HepG2 (cell line): ENCODE results near the gene HS2ST1. TPM values are rescaled to one million over a fixed set of nuclear protein-coding genes. Genes with fewer than 3 reads are reported as not detected.

ENCODE experiments used
- ATAC-seq: fragments of 200-7000 bp; cut with Tn5 transposase; 3 replicates; pipeline ENCODE4 v1.9.1; 2020; ENCODE audit warnings: mild to moderate bottlenecking, moderate library complexity
- BruUV-seq: library from RNA; stranded (reverse); fragments of 400-500 nt; replicated peaks from 2 replicates; lab custom pipeline; 2021; lab: Mats Ljungman, UMichigan
- CTCF ChIA-PET: fragments of 300-600 bp; formaldehyde crosslinking; extraction: SDS; loops from one replicate; lab custom pipeline; 2021; ENCODE audit warnings: low total read pairs, inconsistent platforms, low intra/inter-chr PET ratio; lab: Yijun Ruan, JAX
- POLR2A ChIA-PET: fragments of 350-600 bp; sonication (Branson Sonifier 250); formaldehyde crosslinking; loops from one replicate; lab custom pipeline; 2020; ENCODE audit warnings: antibody characterized with exemption, inconsistent platforms; lab: Yijun Ruan, JAX
- DNase-seq: peaks from one replicate; pipeline ENCODE4 v3.0.0-alpha.2; 2015; ENCODE audit warnings: low spot score
- FAIRE-seq: peaks from 3 replicates; lab custom pipeline; 2011; peaks lifted over from hg19 to GRCh38; lab: Jason Lieb, UNC
- H2AFZ ChIP-seq: one replicate; pipeline ENCODE4 v1.6.1; 2011; ENCODE audit warnings: low read length, inconsistent platforms
- H3K27ac ChIP-seq: fragments of 300-600 bp; 3 replicates; pipeline ENCODE4 v1.8.0; 2011; ENCODE audit warnings: mixed run types, mild to moderate bottlenecking, mixed read lengths, low read length, inconsistent platforms; ENCODE audit not compliant: insufficient read depth; ENCODE audit errors: extremely low read length
- H3K27me3 ChIP-seq, 2 experiments: fragments of 200-600 bp in 1 of 2; 2 replicates in 1 of 2; 3 replicates in 1 of 2; pipeline versions ENCODE4 v1.6.0 to v1.8.0; 2011; ENCODE audit warnings: low read length in 2 of 2, mild to moderate bottlenecking in 2 of 2, moderate library complexity in 2 of 2, inconsistent platforms in 1 of 2; ENCODE audit not compliant: insufficient read depth in 2 of 2, control insufficient read depth in 1 of 2
- H3K36me3 ChIP-seq, 2 experiments: fragments of 200-600 bp in 1 of 2; replicated peaks in 1 of 2; 2 replicates in 1 of 2; 3 replicates in 1 of 2; pipeline versions ENCODE4 v1.5.1 to v1.8.0; 2011; ENCODE audit warnings: low read length in 2 of 2, inconsistent platforms in 1 of 2; ENCODE audit not compliant: insufficient read depth in 2 of 2, control insufficient read depth in 1 of 2
- H3K4me1 ChIP-seq: 2 replicates; pipeline ENCODE4 v1.5.1; 2012; ENCODE audit warnings: low read length, inconsistent platforms; ENCODE audit not compliant: insufficient read depth
- H3K4me2 ChIP-seq: 2 replicates; pipeline ENCODE4 v1.6.0; 2011; ENCODE audit warnings: low read depth, low read length, inconsistent platforms
- H3K4me3 ChIP-seq, 3 experiments: fragments of 200-600 bp in 1 of 3; sonication (generic), shearing (Covaris generic) in 1 of 3; replicated peaks in 1 of 3; 2 replicates each; pipeline ENCODE4 v1.5.1; 2011 to 2016; ENCODE audit warnings: low read length in 3 of 3, inconsistent platforms in 2 of 3, low read depth in 2 of 3, mild to moderate bottlenecking in 2 of 3, control low read depth in 1 of 3, mixed read lengths in 1 of 3; ENCODE audit not compliant: insufficient read depth in 1 of 3
- H3K79me2 ChIP-seq: one replicate; pipeline ENCODE4 v1.6.1; 2011; ENCODE audit warnings: low read length, inconsistent platforms; ENCODE audit not compliant: insufficient read depth
- H3K9ac ChIP-seq: 2 replicates; pipeline ENCODE4 v1.6.0; 2011; ENCODE audit warnings: mild to moderate bottlenecking, low read depth, low read length, inconsistent platforms; ENCODE audit not compliant: insufficient read depth
- H3K9me3 ChIP-seq: 2 replicates; pipeline ENCODE4 v1.5.1; 2012; ENCODE audit warnings: mild to moderate bottlenecking, low read length
- H4K20me1 ChIP-seq: 2 replicates; pipeline ENCODE4 v1.6.0; 2011; ENCODE audit warnings: inconsistent platforms, mild to moderate bottlenecking, low read length, moderate library complexity; ENCODE audit not compliant: insufficient read depth
- ATF1 ChIP-seq: IDR thresholded peaks from 2 replicates; pipeline ENCODE4 v1.6.1; 2016; ENCODE audit warnings: mild to moderate bottlenecking, control low read depth
- BORCS8-MEF2B ChIP-seq: sonication (generic); formaldehyde crosslinking; IDR thresholded peaks from 2 replicates; pipeline ENCODE4 v1.8.0; 2022; ENCODE audit warnings: mild to moderate bottlenecking, missing genetic modification reagents
- FLYWCH1 ChIP-seq: sonication (generic); formaldehyde crosslinking; IDR thresholded peaks from 2 replicates; pipeline ENCODE4 v1.8.1; 2023; ENCODE audit warnings: mild to moderate bottlenecking, missing genetic modification reagents
- KDM2A ChIP-seq: sonication (generic); formaldehyde crosslinking; IDR thresholded peaks from 2 replicates; pipeline ENCODE4 v1.4.0; 2020; ENCODE audit warnings: low read depth, missing genetic modification reagents, borderline replicate concordance
- KDM6A ChIP-seq: IDR thresholded peaks from 2 replicates; pipeline ENCODE4 v1.6.1; 2016; ENCODE audit warnings: low read depth
- KMT2B ChIP-seq: IDR thresholded peaks from 2 replicates; pipeline ENCODE4 v1.6.1; 2016; ENCODE audit warnings: missing genetic modification reagents, missing compliant biosample characterization
- MAFF ChIP-seq: IDR thresholded peaks from 2 replicates; pipeline ENCODE4 v1.6.1; 2011; ENCODE audit warnings: low read depth, low read length, improper control_type of control experiment
- MAFK ChIP-seq, 2 experiments: IDR thresholded peaks in 1 of 2; conservative IDR thresholded peaks in 1 of 2; 2 replicates each; pipeline ENCODE4 v1.6.1; 2011; ENCODE audit warnings: improper control_type of control experiment in 2 of 2, low read length in 2 of 2
- ZNF350 ChIP-seq: sonication (generic); formaldehyde crosslinking; IDR thresholded peaks from 2 replicates; pipeline ENCODE4 v1.4.0; 2020; ENCODE audit warnings: mild to moderate bottlenecking, low read depth, missing genetic modification reagents, borderline replicate concordance
- ZNF496 ChIP-seq: sonication (generic); formaldehyde crosslinking; IDR thresholded peaks from 2 replicates; pipeline ENCODE4 v1.8.1; 2023; ENCODE audit warnings: mild to moderate bottlenecking, moderate library complexity, missing genetic modification reagents; ENCODE audit not compliant: insufficient replicate concordance
- WGBS: methylation state at CpG from one replicate; pipeline ENCODE4 v1.1.6; 2017; ENCODE audit warnings: low lambda C conversion rate; 5-methylcytosine and 5-hydroxymethylcytosine counted together
- in situ Hi-C: cut with HindIII; loops from 2 replicates; pipeline ENCODE4 v1.10.0; 2017; ENCODE audit warnings: low pct_unique_long_range_greater_than_20kb; ENCODE audit not compliant: extremely low pct_ligation_motif_present
- intact Hi-C: fragments of 100-400 bp; cut with micrococcal nuclease; formaldehyde crosslinking; loops from one replicate; pipeline ENCODE4 v1.10.0; 2022; ENCODE audit not compliant: unreplicated experiment
- polyA plus RNA-seq, 8 experiments: library from polyadenylated mRNA; depleted of rRNA in 3 of 8; stranded (reverse) in 7 of 8; unstranded in 1 of 8; fragments of >200 nt; fragmentation: Illumina TruSeq in 4 of 8; extraction: Trizol in 4 of 8; gene quantifications; 2 replicates each; pipeline versions ENCODE4 v1.2.1 to v1.2.3, GENCODE V29; 2011 to 2016; ENCODE audit warnings: low read depth in 4 of 8, missing spikeins in 1 of 8, mixed read lengths in 1 of 8; ENCODE audit not compliant: insufficient read depth in 1 of 8
- total RNA-seq, 5 experiments: library from RNA; depleted of rRNA; stranded (reverse); fragments of >200 nt; fragmentation: Illumina TruSeq; extraction: Trizol; gene quantifications; 2 replicates each; pipeline ENCODE4 v1.2.3, GENCODE V29; 2016; ENCODE audit warnings: low read depth in 1 of 5
- TF ChIP-seq, protein P1 (sequence below): sonication (generic); formaldehyde crosslinking; IDR thresholded peaks from 2 replicates; pipeline ENCODE4 v1.8.0; 2022; ENCODE audit warnings: missing genetic modification reagents, mild to moderate bottlenecking, inconsistent platforms, borderline replicate concordance

Gene HS2ST1
- total and polyA plus RNA-seq, 2 of the 13 experiments (the other 11 are each of a cell fraction or from before 2014, with no cell fraction given) = 22.1 to 58.7 TPM

DNA sequence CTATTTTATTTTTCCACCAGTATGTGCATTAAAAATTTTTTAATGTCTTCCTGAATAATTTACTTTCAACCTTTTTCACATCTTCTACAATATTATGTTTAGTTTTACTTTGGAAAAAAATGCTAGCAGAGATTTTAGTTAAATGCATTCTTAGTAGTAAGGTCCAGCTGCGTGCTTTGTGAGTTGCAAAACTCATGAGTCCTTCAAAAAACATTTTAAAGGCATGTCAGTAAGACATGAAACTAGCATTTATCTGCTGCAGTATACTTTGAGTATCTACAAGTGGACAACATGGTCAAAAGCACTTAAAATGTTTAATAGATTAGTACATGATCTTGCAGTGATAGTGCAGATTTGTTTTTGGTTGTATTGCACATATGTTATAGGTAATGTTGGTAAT lies 139.0 kb downstream of the HS2ST1 start:
- Histone ChIP-seq H3K4me2 (no peak overlapping the region), H3K27me3 (no peaks in the 10 kb centered on the region), H2AFZ (no peak overlapping the region), H3K36me3 (no peaks in the 10 kb centered on the region; a peak in 1 of 5 replicates), H3K27ac (no peak overlapping the region), H3K9me3 (peaks cover 2% of the 10 kb centered on the region), H4K20me1 (no peaks in the 10 kb centered on the region), H3K79me2 (peaks cover 42% of the 10 kb centered on the region), H3K4me1 (no peaks in the 10 kb centered on the region), H3K4me3 (no peak overlapping the region), H3K9ac (no peak overlapping the region)
- WGBS = 98% methylated on average over 1 of the region's 1 CpG
- ChIA-PET POLR2A (no interaction called here), CTCF (no interaction called here)
- FAIRE-seq = no peak
- ATAC-seq = no peak
- intact Hi-C loops = no loop called here
- no TSS peak for BruUV-seq
- TF ChIP-seq FLYWCH1 (CRISPR knock-in tag) = no peak
- TF ChIP-seq KDM2A (CRISPR knock-in tag) = no peak
- TF ChIP-seq, all 625 proteins: peak for 0
- in situ Hi-C loops = no loop called here
- no peak for DNase-seq

DNA sequence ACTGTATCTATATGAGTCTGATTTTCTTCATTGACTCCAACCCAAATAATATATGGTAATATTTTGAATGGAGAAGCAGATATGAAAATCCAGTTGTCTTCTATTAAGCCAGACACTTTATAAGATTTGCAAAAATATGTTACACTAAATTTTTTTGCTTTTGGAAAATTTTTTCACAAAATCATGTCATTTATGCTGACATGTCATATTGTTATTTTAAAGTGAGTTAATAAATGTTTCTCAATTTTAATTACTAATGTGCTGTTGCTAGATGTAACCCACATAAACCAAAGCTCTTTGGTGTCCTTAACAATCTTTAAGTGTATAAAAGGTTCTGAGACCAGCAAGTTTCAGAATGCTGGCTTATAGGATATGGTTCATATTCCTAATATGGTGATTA lies 142.5 kb downstream of the HS2ST1 start:
- in situ Hi-C loops = no loop called here
- no peak overlapping the region for H3K4me3 ChIP-seq
- POLR2A ChIA-PET = no interaction called here
- no peaks in the 10 kb centered on the region for H3K9me3 ChIP-seq
- H3K4me2 ChIP-seq = no peak overlapping the region
- H3K4me1 ChIP-seq = no peaks in the 10 kb centered on the region
- no TSS peak for BruUV-seq
- H4K20me1 ChIP-seq = no peaks in the 10 kb centered on the region
- no peak for DNase-seq
- intact Hi-C loops = no loop called here
- ATAC-seq = no peak
- peaks cover 43% of the 10 kb centered on the region for H3K79me2 ChIP-seq
- H3K36me3 ChIP-seq = no peaks in the 10 kb centered on the region; a peak in 1 of 5 replicates
- CTCF ChIA-PET = no interaction called here
- FAIRE-seq = no peak
- no peaks in the 10 kb centered on the region for H3K27me3 ChIP-seq
- H3K27ac ChIP-seq = no peak overlapping the region
- TF ChIP-seq ZNF496 = no peak
- peak; percentile 81 to 94 for TF ChIP-seq MAFK (conservative IDR thresholded peaks at IDR 0.05 in 1 of 2, IDR thresholded peaks at IDR 0.05 in 1 of 2; ENCODE audit: low read length in 2 of 2)
- TF ChIP-seq ZNF350 (CRISPR knock-in tag) = no peak
- TF ChIP-seq KDM6A = no peak
- TF ChIP-seq BORCS8-MEF2B = no peak
- TF ChIP-seq, protein P1, sequence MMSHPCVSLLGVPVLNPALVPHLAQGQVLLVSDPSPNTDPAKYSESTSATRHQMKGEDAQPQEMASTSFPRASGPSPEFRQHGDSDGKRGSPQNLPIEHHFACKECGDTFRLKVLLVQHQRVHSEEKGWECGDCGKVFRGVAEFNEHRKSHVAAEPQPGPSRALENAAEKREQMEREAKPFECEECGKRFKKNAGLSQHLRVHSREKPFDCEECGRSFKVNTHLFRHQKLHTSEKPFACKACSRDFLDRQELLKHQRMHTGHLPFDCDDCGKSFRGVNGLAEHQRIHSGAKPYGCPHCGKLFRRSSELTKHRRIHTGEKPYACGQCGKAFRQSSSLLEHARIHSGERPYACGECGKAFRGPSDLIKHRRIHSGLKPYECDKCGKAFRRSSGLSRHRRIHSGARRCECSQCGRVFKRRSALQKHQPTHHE = no peak
- no peak for TF ChIP-seq ATF1 (CRISPR knock-in tag)
- TF ChIP-seq KMT2B (CRISPR knock-in tag) = no peak
- TF ChIP-seq MAFF = peak; percentile 90
- TF ChIP-seq, all 625 proteins: peak for 2
- no peak overlapping the region for H3K9ac ChIP-seq
- H2AFZ ChIP-seq = no peak overlapping the region
